K562 (cell line): ENCODE results near the gene ACADVL. TPM values are rescaled to one million over a fixed set of nuclear protein-coding genes. Genes with fewer than 3 reads are reported as not detected.
"Not testable (repeated sequence)": the region's sequence is repeated elsewhere in the genome, so short reads cannot be mapped to it uniquely, and the experiment has no call there.

ENCODE experiments used
- ATAC-seq: fragments of 200-7000 bp; cut with Tn5 transposase; 3 replicates; pipeline ENCODE4 v1.9.1; 2020; ENCODE audit warnings: moderate library complexity
- BruUV-seq: library from RNA; stranded (reverse); fragments of 400-500 nt; replicated peaks from 2 replicates; lab custom pipeline; 2021; lab: Mats Ljungman, UMichigan
- CTCF ChIA-PET: fragments of 300-600 bp; formaldehyde crosslinking; extraction: SDS; loops from one replicate; lab custom pipeline; 2021; ENCODE audit warnings: low intra/inter-chr PET ratio; lab: Yijun Ruan, JAX
- POLR2A ChIA-PET: fragments of 300-600, 350-650 bp; sonication (Branson Sonifier 250); formaldehyde crosslinking; extraction: SDS; loops from one replicate; lab custom pipeline; 2021; ENCODE audit warnings: antibody characterized with exemption, inconsistent platforms; lab: Yijun Ruan, JAX
- DNase-seq, 4 experiments: peaks; one replicate each; pipeline versions ENCODE4 v3.0.0 to v3.0.0-alpha.2; 2011 to 2018; ENCODE audit warnings: low spot score in 3 of 4, mixed read lengths in 3 of 4; ENCODE audit errors: extremely low read depth in 1 of 4
- FAIRE-seq: peaks from 2 replicates; lab custom pipeline; 2011; peaks lifted over from hg19 to GRCh38; lab: Jason Lieb, UNC
- H2AFZ ChIP-seq: 2 replicates; pipeline ENCODE4 v1.6.0; 2011; ENCODE audit warnings: low read depth, low read length, control low read depth, inconsistent platforms
- H3K27ac ChIP-seq: fragments of 200-600 bp; 3 replicates; pipeline ENCODE4 v1.8.0; 2011; ENCODE audit warnings: low read depth, mild to moderate bottlenecking, control low read depth, inconsistent platforms, low read length, moderate library complexity, mixed read lengths; ENCODE audit errors: extremely low read depth
- H3K27me3 ChIP-seq, 2 experiments: fragments of 300-600 bp in 1 of 2; 2 replicates in 1 of 2; 3 replicates in 1 of 2; pipeline versions ENCODE4 v1.6.0 to v1.8.0; 2011; ENCODE audit warnings: inconsistent platforms in 2 of 2, low read length in 2 of 2, mild to moderate bottlenecking in 1 of 2, mixed read lengths in 1 of 2, moderate library complexity in 1 of 2; ENCODE audit not compliant: control insufficient read depth in 2 of 2, insufficient read depth in 2 of 2
- H3K36me3 ChIP-seq: fragments of 300-600 bp; 3 replicates; pipeline ENCODE4 v1.8.0; 2011; ENCODE audit warnings: mild to moderate bottlenecking, low read length, inconsistent platforms; ENCODE audit not compliant: control insufficient read depth, insufficient read depth
- H3K4me1 ChIP-seq, 2 experiments: fragments of 200-600 bp in 1 of 2; replicated peaks in 1 of 2; 2 replicates in 1 of 2; 3 replicates in 1 of 2; pipeline versions ENCODE4 v1.5.1 to v1.8.0; 2011; ENCODE audit warnings: inconsistent platforms in 2 of 2, low read length in 2 of 2, mild to moderate bottlenecking in 1 of 2, mixed read lengths in 1 of 2, moderate library complexity in 1 of 2; ENCODE audit not compliant: control insufficient read depth in 2 of 2, insufficient read depth in 2 of 2
- H3K4me2 ChIP-seq: 2 replicates; pipeline ENCODE4 v1.6.1; 2011; ENCODE audit warnings: low read length, control low read depth, inconsistent platforms, mixed read lengths; ENCODE audit not compliant: insufficient read depth
- H3K4me3 ChIP-seq: fragments of 200-600 bp; sonication (generic), shearing (Covaris generic); 2 replicates; pipeline ENCODE4 v1.5.1; 2016; ENCODE audit warnings: control low read depth, inconsistent platforms
- H3K79me2 ChIP-seq: fragments of 200-600 bp; 3 replicates; pipeline ENCODE4 v1.8.0; 2011; ENCODE audit warnings: low read length, inconsistent platforms; ENCODE audit not compliant: control insufficient read depth, insufficient read depth
- H3K9ac ChIP-seq, 2 experiments: 2 replicates each; pipeline versions ENCODE4 v1.6.0 to v1.6.1; 2011; ENCODE audit warnings: low read depth in 2 of 2, low read length in 2 of 2, control low read depth in 1 of 2, inconsistent platforms in 1 of 2, mild to moderate bottlenecking in 1 of 2, mixed read lengths in 1 of 2; ENCODE audit not compliant: insufficient read depth in 1 of 2
- H3K9me1 ChIP-seq: one replicate; pipeline ENCODE4 v1.6.0; 2011; ENCODE audit warnings: inconsistent platforms, mild to moderate bottlenecking, low read length, moderate library complexity; ENCODE audit not compliant: control insufficient read depth, insufficient read depth
- H3K9me3 ChIP-seq: replicated peaks from 2 replicates; pipeline ENCODE4 v1.5.1; 2011; ENCODE audit warnings: low read depth, low read length, inconsistent platforms; ENCODE audit not compliant: control insufficient read depth, insufficient read depth
- H4K20me1 ChIP-seq: replicated peaks from 2 replicates; pipeline ENCODE4 v1.6.1; 2011; ENCODE audit warnings: low read length, inconsistent platforms, mixed read lengths; ENCODE audit not compliant: control insufficient read depth, insufficient read depth
- CTCF ChIP-seq, 3 experiments: IDR thresholded peaks in 2 of 3; conservative IDR thresholded peaks in 1 of 3; 2 replicates each; pipeline ENCODE4 v1.5.1; 2011 to 2012; ENCODE audit warnings: low read length in 3 of 3, mild to moderate bottlenecking in 3 of 3, control low read depth in 2 of 3, improper control_type of control experiment in 1 of 3, inconsistent platforms in 1 of 3, low read depth in 1 of 3, mixed read lengths in 1 of 3, moderate library complexity in 1 of 3; ENCODE audit not compliant: insufficient read depth in 2 of 3
- E2F5 ChIP-seq: sonication (generic); formaldehyde crosslinking; IDR thresholded peaks from 2 replicates; pipeline ENCODE4 v1.8.0; 2022; ENCODE audit warnings: mild to moderate bottlenecking, missing genetic modification reagents
- USF1 ChIP-seq: sonication (generic); formaldehyde crosslinking; IDR thresholded peaks from 2 replicates; pipeline ENCODE4 v1.9.0; 2022; ENCODE audit warnings: mild to moderate bottlenecking, missing genetic modification reagents
- ZBTB33 ChIP-seq: sonication (generic); formaldehyde crosslinking; IDR thresholded peaks from 2 replicates; pipeline ENCODE4 v1.8.1; 2023; ENCODE audit warnings: mild to moderate bottlenecking, missing genetic modification reagents
- WGBS: fragments of 100-300 bp; shearing (Covaris generic); methylation state at CpG from one replicate; pipeline ENCODE4 v1.1.6; 2016; ENCODE audit warnings: low coverage, mixed read lengths; ENCODE audit not compliant: insufficient coverage; ENCODE audit errors: missing lambda C conversion rate; 5-methylcytosine and 5-hydroxymethylcytosine counted together
- in situ Hi-C: fragments of 300-500 bp; cut with MboI; formaldehyde crosslinking; loops from 4 replicates; pipeline ENCODE4 v1.15.0; 2018; ENCODE audit warnings: inconsistent platforms, mixed read lengths
- intact Hi-C: fragments of 100-400 bp; cut with micrococcal nuclease; formaldehyde crosslinking; loops from 2 replicates; pipeline ENCODE4 v1.14.2; 2022
- polyA plus RNA-seq, 8 experiments: library from polyadenylated mRNA; depleted of rRNA in 4 of 8; stranded (reverse) in 5 of 8; unstranded in 3 of 8; fragments of >200 nt; fragmentation: Nextera tagmentation in 2 of 8; fragmentation: Illumina TruSeq in 1 of 8; extraction: Ambion mirVana in 2 of 8; extraction: Trizol in 1 of 8; gene quantifications; 2 replicates each; pipeline versions ENCODE4 v1.2.1 to v1.2.3, GENCODE V29; 2011 to 2014; ENCODE audit warnings: inconsistent platforms in 1 of 8, missing spikeins in 1 of 8
- total RNA-seq, 7 experiments: library from RNA; depleted of rRNA in 6 of 7; stranded (reverse); fragments of >200 nt in 6 of 7; fragmentation: Illumina TruSeq in 2 of 7; extraction: Trizol in 2 of 7; gene quantifications; 2 replicates each; pipeline versions ENCODE4 v1.2.1 to v1.2.3, GENCODE V29; 2011 to 2021; ENCODE audit warnings: low replicate concordance in 1 of 7

Gene ACADVL
- total and polyA plus RNA-seq, 9 of the 15 experiments (the other 6 are each of a cell fraction or from before 2014, with no cell fraction given), result 25.5 to 449 (median 214) TPM

- in situ Hi-C loops, POLR2A ChIA-PET: not testable (repeated sequence)
Observed at GRCh38 chr17:7172522-7173191, 47.1 kb upstream of the ACADVL start.

GRCh38 chr17:7173687-7174602 is 45.8 kb upstream of the ACADVL start:
- intact Hi-C loops, result no loop called here
- H3K9me1 ChIP-seq, result no peaks in the 10 kb centered on the region
- H3K27ac ChIP-seq, result no peak overlapping the region
- CTCF ChIA-PET, result interaction anchor here (0.6 kb wide), 1 partner anchor 576 kb away, joined by 3 read pairs; no protein-coding TSS in a partner anchor
- no peaks in the 10 kb centered on the region for H4K20me1 ChIP-seq
- ATAC-seq (peak; percentile 38; the same call in 1 of the 3 replicates), FAIRE-seq (no peak), DNase-seq (peak in 1 of 4 experiments; percentile 12)
- H3K9me3 ChIP-seq, result 0 out of 2 replicates have a peak, but pooled peaks cover 3% of the 10 kb centered on the region
- no peak overlapping the region for H3K9ac ChIP-seq
- BruUV-seq, result no TSS peak
- no peak overlapping the region for H2AFZ ChIP-seq
- H3K27me3 ChIP-seq, result peaks cover 0 to 14% of the 10 kb centered on the region in 2 experiments; a peak in 2 of 5 replicates
- in situ Hi-C loops, result no loop called here
- POLR2A ChIA-PET, result interaction anchor here (0.6 kb wide), 1 partner anchor 82 kb away, joined by 4 read pairs; no protein-coding TSS in a partner anchor
- H3K4me2 ChIP-seq, result no peak overlapping the region
- no peaks in the 10 kb centered on the region for H3K36me3 ChIP-seq
- peaks cover 3 to 26% of the 10 kb centered on the region in 2 experiments; a peak in 3 of 5 replicates for H3K4me1 ChIP-seq
- 55% methylated on average over 23 of the region's 69 CpGs for WGBS
- H3K79me2 ChIP-seq, result no peaks in the 10 kb centered on the region
- no peak overlapping the region for H3K4me3 ChIP-seq
- TF ChIP-seq ZBTB33 (CRISPR knock-in tag) (peak; percentile 69; the same call in 1 of the 2 replicates), CTCF (IDR thresholded peaks at IDR 0.05 in 2 of 3, conservative IDR thresholded peaks at IDR 0.05 in 1 of 3; ENCODE audit: insufficient read depth in 2 of 3, low read depth in 1 of 3, low read length in 3 of 3) (peak in 1 of 3 experiments; percentile 29; a peak in 1 of 6 replicates), E2F5 (CRISPR knock-in tag) (no peak), USF1 (CRISPR knock-in tag) (no peak)

More at GRCh38 chr17:7172522-7173191, 47.1 kb upstream of the ACADVL start:
- ATAC-seq, H3K4me2 ChIP-seq, CTCF ChIA-PET, H3K9me1 ChIP-seq, FAIRE-seq, H3K27ac ChIP-seq, H3K4me3 ChIP-seq, H3K79me2 ChIP-seq, H4K20me1 ChIP-seq, intact Hi-C loops, H3K36me3 ChIP-seq, H2AFZ ChIP-seq, DNase-seq, H3K9me3 ChIP-seq, BruUV-seq, H3K9ac ChIP-seq: not testable (repeated sequence)
- Histone ChIP-seq H3K4me1 (peaks cover 0 to 18% of the 10 kb centered on the region in 2 experiments; a peak in 3 of 5 replicates), H3K27me3 (peaks cover 0 to 14% of the 10 kb centered on the region in 2 experiments; a peak in 2 of 5 replicates)
- WGBS, result 23% methylated on average over 15 of the region's 18 CpGs
